ENCODE measurements around the gene FBXO27.
"Not testable (repeated sequence)": the region's sequence is repeated elsewhere in the genome, so short reads cannot be mapped to it uniquely, and the experiment has no call there.

The FBXO27 gene

GRCh38 chr19:39008137-39008536, 24.2 kb downstream of the FBXO27 start:
- H3K27ac ChIP-seq (ENCODE audit: low read length) = no peak overlapping the region
- no peaks in the 10 kb centered on the region for H3K9me3 ChIP-seq (ENCODE audit: control insufficient read depth in 2 of 2, low read length in 2 of 2)
- H3K36me3 ChIP-seq (ENCODE audit: control insufficient read depth in 2 of 2, insufficient read depth in 2 of 2, low read length in 2 of 2) = no peaks in the 10 kb centered on the region
- H3K4me1 ChIP-seq (ENCODE audit: control insufficient read depth, insufficient read depth, low read length) = no peaks in the 10 kb centered on the region
- H3K4me3 ChIP-seq (ENCODE audit: low read length in 2 of 2) = no peak overlapping the region
- H3K9ac ChIP-seq (ENCODE audit: low read length in 2 of 2) = no peak overlapping the region
- no peaks in the 10 kb centered on the region for H3K27me3 ChIP-seq (ENCODE audit: control insufficient read depth in 1 of 2, insufficient read depth in 2 of 2, low read length in 2 of 2)

GRCh38 chr19:39007096-39007495, 25.3 kb downstream of the FBXO27 start:
- H3K9me3 ChIP-seq (ENCODE audit: control insufficient read depth in 2 of 2, low read length in 2 of 2) = no peaks in the 10 kb centered on the region
- H3K36me3 ChIP-seq (ENCODE audit: control insufficient read depth in 2 of 2, insufficient read depth in 2 of 2, low read length in 2 of 2) = no peaks in the 10 kb centered on the region
- H3K4me1 ChIP-seq (ENCODE audit: control insufficient read depth, insufficient read depth, low read length) = no peaks in the 10 kb centered on the region
- H3K9ac ChIP-seq (ENCODE audit: low read length in 2 of 2) = no peak overlapping the region
- H3K27me3 ChIP-seq (ENCODE audit: control insufficient read depth in 1 of 2, insufficient read depth in 2 of 2, low read length in 2 of 2) = no peaks in the 10 kb centered on the region
- no peak overlapping the region for H3K27ac ChIP-seq (ENCODE audit: low read length)
- no peak overlapping the region for H3K4me3 ChIP-seq (ENCODE audit: low read length in 2 of 2)

GRCh38 chr19:39004403-39004802, 27.9 kb downstream of the FBXO27 start:
- Histone ChIP-seq H3K9ac (ENCODE audit: low read length in 2 of 2) (no peak overlapping the region), H3K9me3 (ENCODE audit: control insufficient read depth in 2 of 2, low read length in 2 of 2) (no peaks in the 10 kb centered on the region), H3K4me3 (ENCODE audit: low read length in 2 of 2) (no peak overlapping the region), H3K4me1 (ENCODE audit: control insufficient read depth, insufficient read depth, low read length) (no peaks in the 10 kb centered on the region), H3K36me3 (ENCODE audit: control insufficient read depth in 2 of 2, insufficient read depth in 2 of 2, low read length in 2 of 2) (no peaks in the 10 kb centered on the region), H3K27ac (ENCODE audit: low read length) (no peak overlapping the region), H3K27me3 (ENCODE audit: control insufficient read depth in 1 of 2, insufficient read depth in 2 of 2, low read length in 2 of 2) (peaks cover 0 to 4% of the 10 kb centered on the region in 2 donors)

GRCh38 chr19:39003796-39004195, 28.6 kb downstream of the FBXO27 start:
- Histone ChIP-seq H3K27me3 (ENCODE audit: control insufficient read depth in 1 of 2, insufficient read depth in 2 of 2, low read length in 2 of 2) (peaks cover 0 to 6% of the 10 kb centered on the region in 2 donors), H3K9ac (ENCODE audit: low read length in 2 of 2) (no peak overlapping the region), H3K4me3 (ENCODE audit: low read length in 2 of 2) (no peak overlapping the region), H3K27ac (ENCODE audit: low read length) (no peak overlapping the region), H3K36me3 (ENCODE audit: control insufficient read depth in 2 of 2, insufficient read depth in 2 of 2, low read length in 2 of 2) (no peaks in the 10 kb centered on the region), H3K9me3 (ENCODE audit: control insufficient read depth in 2 of 2, low read length in 2 of 2) (no peaks in the 10 kb centered on the region), H3K4me1 (ENCODE audit: control insufficient read depth, insufficient read depth, low read length) (no peaks in the 10 kb centered on the region)

- H3K27me3 ChIP-seq (ENCODE audit: control insufficient read depth in 1 of 2, insufficient read depth in 2 of 2, low read length in 2 of 2) = peaks cover 0 to 6% of the 10 kb centered on the region in 2 donors
- no peak overlapping the region for H3K27ac ChIP-seq (ENCODE audit: low read length)
- H3K9me3 ChIP-seq (ENCODE audit: control insufficient read depth in 2 of 2, low read length in 2 of 2) = no peaks in the 10 kb centered on the region
- no peaks in the 10 kb centered on the region for H3K4me1 ChIP-seq (ENCODE audit: control insufficient read depth, insufficient read depth, low read length)
- H3K36me3 ChIP-seq (ENCODE audit: control insufficient read depth in 2 of 2, insufficient read depth in 2 of 2, low read length in 2 of 2) = no peaks in the 10 kb centered on the region
- no peak overlapping the region for H3K9ac ChIP-seq (ENCODE audit: low read length in 2 of 2)
- no peak overlapping the region for H3K4me3 ChIP-seq (ENCODE audit: low read length in 2 of 2)
Measured at GRCh38 chr19:39003188-39003587, 29.2 kb downstream of the FBXO27 start.

GRCh38 chr19:39001041-39001440, 31.3 kb downstream of the FBXO27 start:
- Histone ChIP-seq H3K4me1 (ENCODE audit: control insufficient read depth, insufficient read depth, low read length) (no peaks in the 10 kb centered on the region), H3K36me3 (ENCODE audit: control insufficient read depth in 2 of 2, insufficient read depth in 2 of 2, low read length in 2 of 2) (no peaks in the 10 kb centered on the region), H3K4me3 (ENCODE audit: low read length in 2 of 2) (no peak overlapping the region), H3K27ac (ENCODE audit: low read length) (no peak overlapping the region), H3K9ac (ENCODE audit: low read length in 2 of 2) (no peak overlapping the region), H3K9me3 (ENCODE audit: control insufficient read depth in 2 of 2, low read length in 2 of 2) (no peaks in the 10 kb centered on the region), H3K27me3 (ENCODE audit: control insufficient read depth in 1 of 2, insufficient read depth in 2 of 2, low read length in 2 of 2) (peaks cover 0 to 6% of the 10 kb centered on the region in 2 donors)

- not testable (repeated sequence) for H3K27me3 ChIP-seq (ENCODE audit: control insufficient read depth in 1 of 2, insufficient read depth in 2 of 2, low read length in 2 of 2); H3K36me3 ChIP-seq (ENCODE audit: control insufficient read depth in 2 of 2, insufficient read depth in 2 of 2, low read length in 2 of 2); H3K9me3 ChIP-seq (ENCODE audit: control insufficient read depth in 2 of 2, low read length in 2 of 2); H3K4me1 ChIP-seq (ENCODE audit: control insufficient read depth, insufficient read depth, low read length); H3K4me3 ChIP-seq (ENCODE audit: low read length in 2 of 2); H3K27ac ChIP-seq (ENCODE audit: low read length); H3K9ac ChIP-seq (ENCODE audit: low read length in 2 of 2)
Measured at GRCh38 chr19:38997576-38997975, 34.8 kb downstream of the FBXO27 start.

- Histone ChIP-seq H3K4me3 (ENCODE audit: low read length in 2 of 2) (no peak overlapping the region), H3K9me3 (ENCODE audit: control insufficient read depth in 2 of 2, low read length in 2 of 2) (peaks cover 7% of the 10 kb centered on the region in 2 donors), H3K27me3 (ENCODE audit: control insufficient read depth in 1 of 2, insufficient read depth in 2 of 2, low read length in 2 of 2) (peaks cover 0 to 3% of the 10 kb centered on the region in 2 donors), H3K36me3 (ENCODE audit: control insufficient read depth in 2 of 2, insufficient read depth in 2 of 2, low read length in 2 of 2) (no peaks in the 10 kb centered on the region), H3K27ac (ENCODE audit: low read length) (no peak overlapping the region), H3K9ac (ENCODE audit: low read length in 2 of 2) (no peak overlapping the region), H3K4me1 (ENCODE audit: control insufficient read depth, insufficient read depth, low read length) (no peaks in the 10 kb centered on the region)
Measured at GRCh38 chr19:38993271-38993670, 39.1 kb downstream of the FBXO27 start.

GRCh38 chr19:38990949-38991697, 41.2 kb downstream of the FBXO27 start:
- Histone ChIP-seq H3K9me3 (ENCODE audit: control insufficient read depth in 2 of 2, low read length in 2 of 2) (peaks cover 7% of the 10 kb centered on the region in 2 donors), H3K27me3 (ENCODE audit: control insufficient read depth in 1 of 2, insufficient read depth in 2 of 2, low read length in 2 of 2) (peaks cover 0 to 3% of the 10 kb centered on the region in 2 donors), H3K4me3 (ENCODE audit: low read length in 2 of 2) (no peak overlapping the region), H3K36me3 (ENCODE audit: control insufficient read depth in 2 of 2, insufficient read depth in 2 of 2, low read length in 2 of 2) (no peaks in the 10 kb centered on the region), H3K9ac (ENCODE audit: low read length in 2 of 2) (no peak overlapping the region), H3K4me1 (ENCODE audit: control insufficient read depth, insufficient read depth, low read length) (no peaks in the 10 kb centered on the region), H3K27ac (ENCODE audit: low read length) (no peak overlapping the region)

GRCh38 chr19:38989614-38990013, 42.7 kb downstream of the FBXO27 start:
- H3K4me1 ChIP-seq (ENCODE audit: control insufficient read depth, insufficient read depth, low read length); H3K36me3 ChIP-seq (ENCODE audit: control insufficient read depth in 2 of 2, insufficient read depth in 2 of 2, low read length in 2 of 2); H3K27me3 ChIP-seq (ENCODE audit: control insufficient read depth in 1 of 2, insufficient read depth in 2 of 2, low read length in 2 of 2); H3K4me3 ChIP-seq (ENCODE audit: low read length in 2 of 2); H3K27ac ChIP-seq (ENCODE audit: low read length); H3K9ac ChIP-seq (ENCODE audit: low read length in 2 of 2); H3K9me3 ChIP-seq (ENCODE audit: control insufficient read depth in 2 of 2, low read length in 2 of 2): not testable (repeated sequence)

GRCh38 chr19:38989066-38989605, 43.2 kb downstream of the FBXO27 start:
- Histone ChIP-seq H3K27ac (ENCODE audit: low read length) (no peak overlapping the region), H3K4me3 (ENCODE audit: low read length in 2 of 2) (no peak overlapping the region), H3K9ac (ENCODE audit: low read length in 2 of 2) (no peak overlapping the region), H3K9me3 (ENCODE audit: control insufficient read depth in 2 of 2, low read length in 2 of 2) (peaks cover 7 to 9% of the 10 kb centered on the region in 2 donors), H3K4me1 (ENCODE audit: control insufficient read depth, insufficient read depth, low read length) (no peaks in the 10 kb centered on the region), H3K36me3 (ENCODE audit: control insufficient read depth in 2 of 2, insufficient read depth in 2 of 2, low read length in 2 of 2) (no peaks in the 10 kb centered on the region), H3K27me3 (ENCODE audit: control insufficient read depth in 1 of 2, insufficient read depth in 2 of 2, low read length in 2 of 2) (peaks cover 0 to 3% of the 10 kb centered on the region in 2 donors)
